Ovary (tissue), 9 donors: Measurements from ENCODE around the gene IL21R. TPM values are rescaled to one million over a fixed set of nuclear protein-coding genes. Genes with fewer than 3 reads are reported as not detected.

ENCODE experiments used
- DNase-seq, 5 donors: peaks; one replicate each; pipeline ENCODE4 v3.0.0-alpha.2; 2019 to 2020
- H3K27ac ChIP-seq, 2 donors: fragments of 200-600 bp; one replicate each; pipeline versions ENCODE4 v1.5.1 to v1.8.0; 2019 to 2022
- H3K27me3 ChIP-seq: fragments of 200-600 bp; one replicate; pipeline ENCODE4 v1.8.0; 2022
- H3K36me3 ChIP-seq: fragments of 200-600 bp; sonication (generic); one replicate; pipeline ENCODE4 v1.5.1; 2019
- H3K4me1 ChIP-seq: one replicate; pipeline ENCODE4 v1.8.1; 2013; ENCODE audit warnings: mild to moderate bottlenecking, moderate library complexity; ENCODE audit not compliant: insufficient read depth
- H3K4me3 ChIP-seq: fragments of 200-600 bp; sonication (generic); one replicate; pipeline ENCODE4 v1.5.1; 2017
- H3K9me3 ChIP-seq, 2 donors: fragments of 200-600 bp in 1 of 2; sonication (generic) in 1 of 2; one replicate each; pipeline versions ENCODE4 v1.5.1 to v1.8.1; 2013 to 2019; ENCODE audit warnings: mild to moderate bottlenecking in 1 of 2, moderate library complexity in 1 of 2
- EP300 ChIP-seq: sonication (generic); formaldehyde crosslinking; IDR thresholded peaks from one replicate; pipeline ENCODE4 v1.6.1; 2017; ENCODE audit warnings: antibody characterized with exemption
- POLR2A ChIP-seq: fragments of 450-650 bp; IDR thresholded peaks from one replicate; pipeline ENCODE4 v1.6.1; 2017; ENCODE audit warnings: antibody characterized with exemption, mild to moderate bottlenecking, moderate library complexity
- WGBS, 3 donors: extraction: QIAGEN DNeasy Blood & Tissue Kit in 1 of 3; methylation state at CpG; one replicate each; pipeline versions ENCODE4 v1.1.5 to v1.1.7; 2013 to 2017; 5-methylcytosine and 5-hydroxymethylcytosine counted together
- intact Hi-C, 4 donors: fragments of 100-400 bp; cut with DNase I; formaldehyde crosslinking; loops; one replicate each; pipeline versions ENCODE4 v1.11.0 to v1.15.1; 2022 to 2023
- polyA plus RNA-seq, 2 donors: library from polyadenylated mRNA; stranded (reverse); fragments of 200-250 nt in 1 of 2; fragments of 350-450 nt in 1 of 2; fragmentation: Illumina TruSeq in 1 of 2; extraction: RNeasy Lipid Tissue Mini Kit (QIAGEN cat#74804) in 1 of 2; gene quantifications; one replicate each; pipeline ENCODE4 v1.2.3, GENCODE V29; 2013 to 2014
- total RNA-seq, 7 donors: library from RNA; depleted of rRNA in 2 of 7; stranded (reverse); fragments of >200 nt in 2 of 7; fragmentation: NEBNext Ultra II Directional in 3 of 7; extraction: Animal tissue kit (Norgen Biotek cat#: 25700) in 3 of 7; gene quantifications; one replicate each; pipeline versions ENCODE4 v1.1.0 to v1.2.4, GENCODE V29; 2016 to 2023
- TF ChIP-seq, protein P1 (sequence below), 3 donors: fragments of 450-650 bp in 2 of 3; fragments of 200-600 bp in 1 of 3; IDR thresholded peaks; one replicate each; pipeline versions ENCODE4 v1.5.1 to v1.8.0; 2016 to 2022; ENCODE audit warnings: antibody characterized with exemption in 3 of 3, mild to moderate bottlenecking in 1 of 3
- donor health status: DM: no; HTN: no; CAD: no; lungs with moderate emphysema.
- donor health status: DM: no; HTN: no; CAD: no.
- donor health status: Bipolar disorder and iron deficiency.
- donor health status: DM: yes; HTN: yes; CAD: no.
- donor health status: DM: no; HTN: no; CAD: no.
- donor health status: DM: yes; HTN: yes; CAD: no.

Gene IL21R
- total and polyA plus RNA-seq, 9 donors = 0.01 to 1.00 (median 0.23) TPM; not detected in 2

DNA sequence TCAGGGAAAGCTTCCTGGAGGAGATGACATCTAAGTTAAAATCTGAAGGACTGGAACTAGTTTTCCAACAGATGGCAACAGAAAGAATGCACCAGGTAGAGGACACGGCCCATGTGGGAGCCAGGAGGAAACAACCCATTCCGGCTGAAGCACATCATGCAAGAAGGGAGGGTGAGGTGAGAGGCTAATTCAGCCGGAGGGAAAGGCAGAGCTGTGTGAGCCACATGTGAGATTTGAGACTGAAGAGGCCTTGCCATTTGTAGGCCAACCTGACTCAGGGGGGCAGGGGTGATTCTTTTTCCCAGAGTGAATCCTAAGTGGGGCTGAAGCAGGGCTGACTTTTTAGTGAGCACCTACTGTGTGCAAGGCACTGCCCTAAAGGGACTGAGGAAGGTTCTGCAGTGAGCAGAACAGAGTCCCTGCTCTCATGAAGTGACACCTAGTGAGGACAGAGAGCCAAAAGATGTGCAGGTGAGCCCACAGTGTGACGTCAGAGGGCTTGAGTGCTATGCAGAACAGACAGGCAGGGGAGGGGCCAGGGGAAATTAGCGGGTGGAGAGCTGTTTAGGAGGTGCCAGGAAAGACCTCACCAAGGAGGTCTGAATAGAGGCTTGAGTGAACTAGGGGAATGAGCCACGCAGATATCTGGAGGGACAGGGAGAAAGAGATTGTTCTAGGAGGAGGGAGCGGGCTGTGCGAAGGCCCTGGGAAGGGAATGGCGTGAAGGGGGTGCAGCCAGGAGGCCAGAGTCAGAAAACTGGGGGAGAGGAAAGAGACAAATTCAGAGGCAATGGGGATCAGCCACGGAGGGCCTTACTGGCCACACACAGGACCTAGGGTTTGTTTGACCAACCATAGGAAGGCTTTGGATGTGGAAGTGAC, 19.8 kb upstream of the IL21R start:
- no peak for DNase-seq
- TF ChIP-seq, protein P1, sequence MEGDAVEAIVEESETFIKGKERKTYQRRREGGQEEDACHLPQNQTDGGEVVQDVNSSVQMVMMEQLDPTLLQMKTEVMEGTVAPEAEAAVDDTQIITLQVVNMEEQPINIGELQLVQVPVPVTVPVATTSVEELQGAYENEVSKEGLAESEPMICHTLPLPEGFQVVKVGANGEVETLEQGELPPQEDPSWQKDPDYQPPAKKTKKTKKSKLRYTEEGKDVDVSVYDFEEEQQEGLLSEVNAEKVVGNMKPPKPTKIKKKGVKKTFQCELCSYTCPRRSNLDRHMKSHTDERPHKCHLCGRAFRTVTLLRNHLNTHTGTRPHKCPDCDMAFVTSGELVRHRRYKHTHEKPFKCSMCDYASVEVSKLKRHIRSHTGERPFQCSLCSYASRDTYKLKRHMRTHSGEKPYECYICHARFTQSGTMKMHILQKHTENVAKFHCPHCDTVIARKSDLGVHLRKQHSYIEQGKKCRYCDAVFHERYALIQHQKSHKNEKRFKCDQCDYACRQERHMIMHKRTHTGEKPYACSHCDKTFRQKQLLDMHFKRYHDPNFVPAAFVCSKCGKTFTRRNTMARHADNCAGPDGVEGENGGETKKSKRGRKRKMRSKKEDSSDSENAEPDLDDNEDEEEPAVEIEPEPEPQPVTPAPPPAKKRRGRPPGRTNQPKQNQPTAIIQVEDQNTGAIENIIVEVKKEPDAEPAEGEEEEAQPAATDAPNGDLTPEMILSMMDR (IDR thresholded peaks at IDR 0.05) = no peak
- TF ChIP-seq POLR2A (no peak), EP300 (no peak)
- Histone ChIP-seq H3K4me1 (no peaks in the 10 kb centered on the region), H3K36me3 (no peaks in the 10 kb centered on the region), H3K9me3 (peaks cover 0 to 7% of the 10 kb centered on the region in 2 donors), H3K4me3 (no peak overlapping the region), H3K27ac (no peak overlapping the region), H3K27me3 (no peaks in the 10 kb centered on the region)
- intact Hi-C loops = no loop called here
- WGBS, 3 donors = 71 to 73% (median 72%) methylated on average over 10 of the region's 10 CpGs

DNA sequence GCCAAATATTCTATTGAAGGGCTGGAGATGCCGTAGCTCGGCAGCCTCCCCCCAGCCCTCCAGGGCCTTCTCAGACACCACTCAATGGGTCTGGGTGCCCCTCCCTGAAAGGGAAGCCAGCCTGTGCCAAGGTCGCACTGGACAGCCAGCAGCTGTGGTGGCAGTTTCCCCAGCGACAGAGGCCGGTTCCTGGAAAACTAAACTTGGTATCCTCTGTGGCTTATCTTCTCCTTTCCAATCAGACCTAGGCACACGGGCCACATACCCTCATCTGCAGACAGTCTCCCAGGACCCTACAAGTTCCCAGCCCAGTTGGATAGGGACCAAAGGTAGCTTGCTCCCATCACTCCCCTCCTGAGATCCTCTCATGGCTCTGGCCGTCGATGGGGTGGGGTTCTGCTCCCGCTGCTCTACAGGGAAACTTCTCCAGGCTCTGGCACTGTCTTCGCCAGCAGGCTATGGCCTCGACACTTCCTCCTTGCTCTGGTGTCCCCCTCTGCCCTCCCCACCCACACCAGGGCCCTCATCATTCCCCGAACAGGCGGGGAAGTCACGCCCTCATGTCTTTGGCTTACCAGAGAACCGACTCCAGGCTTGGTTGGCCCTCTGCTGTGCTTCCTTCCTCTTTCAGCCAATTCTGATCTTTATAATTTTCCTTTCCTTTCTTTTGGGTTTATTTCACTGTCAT, 18.3 kb upstream of the IL21R start:
- Histone ChIP-seq H3K27me3 (no peaks in the 10 kb centered on the region), H3K27ac (no peak overlapping the region), H3K4me3 (no peak overlapping the region), H3K9me3 (peaks cover 0 to 7% of the 10 kb centered on the region in 2 donors), H3K4me1 (no peaks in the 10 kb centered on the region), H3K36me3 (no peaks in the 10 kb centered on the region)
- 69 to 81% (median 74%) methylated on average over 15 of the region's 15 CpGs for WGBS, 3 donors
- intact Hi-C loops = no loop called here
- no peak for DNase-seq
- TF ChIP-seq POLR2A (no peak), EP300 (no peak)
- TF ChIP-seq, protein P1 (IDR thresholded peaks at IDR 0.05) = no peak

DNA sequence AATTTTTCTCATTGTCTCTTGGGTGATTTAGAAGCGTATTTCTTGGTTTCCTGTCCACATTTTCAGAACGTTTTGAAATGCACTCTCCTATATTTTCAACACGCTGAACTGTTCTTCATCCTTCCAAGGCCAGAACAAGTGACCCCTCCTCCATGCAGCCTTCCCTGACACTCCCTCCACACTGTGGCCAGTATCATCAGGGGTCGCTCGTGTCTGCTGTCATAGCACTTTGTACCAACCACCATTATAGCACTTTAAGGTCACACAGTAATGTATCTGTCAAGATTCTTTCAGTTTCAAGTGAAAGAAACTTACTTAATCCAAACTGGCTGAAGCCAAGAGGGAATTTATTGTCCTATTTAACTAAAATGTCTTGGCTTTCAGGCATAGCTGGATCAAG, 17.5 kb upstream of the IL21R start:
- 71 to 75% (median 72%) methylated on average over 5 of the region's 5 CpGs for WGBS, 3 donors
- Histone ChIP-seq H3K27me3 (no peaks in the 10 kb centered on the region), H3K4me3 (no peak overlapping the region), H3K27ac (no peak overlapping the region), H3K9me3 (peaks cover 0 to 7% of the 10 kb centered on the region in 2 donors), H3K36me3 (no peaks in the 10 kb centered on the region), H3K4me1 (no peaks in the 10 kb centered on the region)
- TF ChIP-seq POLR2A (no peak), EP300 (no peak)
- TF ChIP-seq, protein P1 (IDR thresholded peaks at IDR 0.05) = no peak
- intact Hi-C loops = no loop called here
- DNase-seq = no peak

DNA sequence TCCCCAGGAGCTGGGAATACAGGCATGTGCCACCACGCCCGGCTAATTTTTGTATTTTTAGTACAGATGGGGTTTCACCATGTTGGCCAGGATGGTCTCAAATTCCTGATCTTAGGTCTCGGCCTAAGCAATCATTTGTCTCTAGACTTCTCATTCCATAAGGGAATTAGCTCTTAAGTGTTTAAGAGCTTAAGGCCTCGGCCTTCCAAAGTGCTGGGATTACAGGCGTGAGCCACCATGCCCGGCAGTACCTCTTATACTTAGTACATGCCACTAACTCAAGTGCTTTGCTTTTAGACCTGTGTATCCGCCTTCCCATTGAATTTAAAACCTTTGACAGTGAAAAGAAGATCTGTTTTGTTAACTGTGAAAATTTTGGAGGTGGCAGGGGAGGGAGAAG, 16.6 kb upstream of the IL21R start:
- WGBS, 3 donors = 80 to 85% (median 83%) methylated on average over 7 of the region's 7 CpGs
- Histone ChIP-seq H3K27me3 (no peaks in the 10 kb centered on the region), H3K9me3 (peaks cover 0 to 7% of the 10 kb centered on the region in 2 donors), H3K36me3 (no peaks in the 10 kb centered on the region), H3K4me1 (no peaks in the 10 kb centered on the region), H3K27ac (no peak overlapping the region), H3K4me3 (no peak overlapping the region)
- TF ChIP-seq POLR2A (no peak), EP300 (no peak)
- TF ChIP-seq, protein P1 (IDR thresholded peaks at IDR 0.05) = no peak
- intact Hi-C loops = no loop called here
- no peak for DNase-seq
